Astrocyte (in vitro differentiated cells and primary cell): ENCODE data around the gene ROMO1. TPM values are rescaled to one million over a fixed set of nuclear protein-coding genes. Genes with fewer than 3 reads are reported as not detected.
"Not testable (repeated sequence)": the region's sequence is repeated elsewhere in the genome, so short reads cannot be mapped to it uniquely, and the experiment has no call there.

Experiments
- DNase-seq: peaks from one replicate; pipeline ENCODE4 v3.0.0-alpha.2; 2010; ENCODE audit warnings: low read depth
- FAIRE-seq: peaks from 2 replicates; lab custom pipeline; 2011; peaks lifted over from hg19 to GRCh38; lab: Jason Lieb, UNC
- H2AFZ ChIP-seq: 2 replicates; pipeline ENCODE4 v1.6.0; 2012; ENCODE audit warnings: low read depth, low read length, inconsistent platforms
- H3K27ac ChIP-seq: 2 replicates; pipeline ENCODE4 v1.5.1; 2011; ENCODE audit warnings: low read depth, low read length, inconsistent platforms
- H3K27me3 ChIP-seq: 2 replicates; pipeline ENCODE4 v1.6.0; 2011; ENCODE audit warnings: low read length, inconsistent platforms; ENCODE audit not compliant: insufficient read depth
- H3K36me3 ChIP-seq: 2 replicates; pipeline ENCODE4 v1.5.1; 2011; ENCODE audit warnings: low read length, inconsistent platforms; ENCODE audit not compliant: insufficient read depth
- H3K4me1 ChIP-seq: 2 replicates; pipeline ENCODE4 v1.5.1; 2011; ENCODE audit warnings: low read length, inconsistent platforms; ENCODE audit not compliant: insufficient read depth
- H3K4me2 ChIP-seq: 2 replicates; pipeline ENCODE4 v1.6.0; 2012; ENCODE audit warnings: low read length, inconsistent platforms
- H3K4me3 ChIP-seq: 2 replicates; pipeline ENCODE4 v1.5.1; 2011; ENCODE audit warnings: low read depth, mild to moderate bottlenecking, low read length, inconsistent platforms; ENCODE audit not compliant: insufficient read depth
- H3K79me2 ChIP-seq: 2 replicates; pipeline ENCODE4 v1.6.0; 2012; ENCODE audit warnings: mild to moderate bottlenecking, low read length, inconsistent platforms; ENCODE audit not compliant: insufficient read depth
- H3K9ac ChIP-seq: 2 replicates; pipeline ENCODE4 v1.6.0; 2012; ENCODE audit warnings: mild to moderate bottlenecking, low read length, inconsistent platforms
- H3K9me3 ChIP-seq: 2 replicates; pipeline ENCODE4 v1.5.1; 2012; ENCODE audit warnings: low read depth, mild to moderate bottlenecking, low read length, inconsistent platforms; ENCODE audit not compliant: insufficient read depth
- H4K20me1 ChIP-seq: 2 replicates; pipeline ENCODE4 v1.6.0; 2012; ENCODE audit warnings: low read length, inconsistent platforms; ENCODE audit not compliant: insufficient read depth
- H3K27ac Mint-ChIP-seq: one replicate; pipeline ENCODE4 v1.8.0; 2021; ENCODE audit warnings: mild to moderate bottlenecking, mixed read lengths; ENCODE audit not compliant: unreplicated experiment
- H3K27me3 Mint-ChIP-seq: one replicate; pipeline ENCODE4 v1.8.0; 2021; ENCODE audit warnings: low read depth, mixed read lengths; ENCODE audit not compliant: unreplicated experiment
- H3K36me3 Mint-ChIP-seq: one replicate; pipeline ENCODE4 v1.8.0; 2021; ENCODE audit warnings: low read depth, mixed read lengths; ENCODE audit not compliant: unreplicated experiment
- H3K4me1 Mint-ChIP-seq: one replicate; pipeline ENCODE4 v1.8.0; 2021; ENCODE audit warnings: low read depth, mixed read lengths; ENCODE audit not compliant: unreplicated experiment
- H3K4me3 Mint-ChIP-seq: one replicate; pipeline ENCODE4 v1.8.0; 2021; ENCODE audit warnings: mild to moderate bottlenecking, moderate library complexity, mixed read lengths; ENCODE audit not compliant: unreplicated experiment
- H3K9me3 Mint-ChIP-seq: one replicate; pipeline ENCODE4 v1.8.0; 2021; ENCODE audit warnings: mild to moderate bottlenecking, mixed read lengths; ENCODE audit not compliant: unreplicated experiment
- EZH2 ChIP-seq: IDR thresholded peaks from 2 replicates; pipeline ENCODE4 v1.6.1; 2012; ENCODE audit warnings: mild to moderate bottlenecking, low read length, inconsistent platforms; ENCODE audit not compliant: insufficient read depth
- total RNA-seq: library from RNA; stranded (reverse); gene quantifications from 2 replicates; pipeline ENCODE4 v1.2.1, GENCODE V29; 2021
- TF ChIP-seq, protein P1 (sequence below): IDR thresholded peaks from 2 replicates; pipeline ENCODE4 v1.5.1; 2011; ENCODE audit warnings: low read depth, mild to moderate bottlenecking, inconsistent platforms, low read length, moderate library complexity; ENCODE audit not compliant: insufficient read depth

ROMO1 gene
- total RNA-seq, 1 donor from 2014 or later: 201 TPM

DNA sequence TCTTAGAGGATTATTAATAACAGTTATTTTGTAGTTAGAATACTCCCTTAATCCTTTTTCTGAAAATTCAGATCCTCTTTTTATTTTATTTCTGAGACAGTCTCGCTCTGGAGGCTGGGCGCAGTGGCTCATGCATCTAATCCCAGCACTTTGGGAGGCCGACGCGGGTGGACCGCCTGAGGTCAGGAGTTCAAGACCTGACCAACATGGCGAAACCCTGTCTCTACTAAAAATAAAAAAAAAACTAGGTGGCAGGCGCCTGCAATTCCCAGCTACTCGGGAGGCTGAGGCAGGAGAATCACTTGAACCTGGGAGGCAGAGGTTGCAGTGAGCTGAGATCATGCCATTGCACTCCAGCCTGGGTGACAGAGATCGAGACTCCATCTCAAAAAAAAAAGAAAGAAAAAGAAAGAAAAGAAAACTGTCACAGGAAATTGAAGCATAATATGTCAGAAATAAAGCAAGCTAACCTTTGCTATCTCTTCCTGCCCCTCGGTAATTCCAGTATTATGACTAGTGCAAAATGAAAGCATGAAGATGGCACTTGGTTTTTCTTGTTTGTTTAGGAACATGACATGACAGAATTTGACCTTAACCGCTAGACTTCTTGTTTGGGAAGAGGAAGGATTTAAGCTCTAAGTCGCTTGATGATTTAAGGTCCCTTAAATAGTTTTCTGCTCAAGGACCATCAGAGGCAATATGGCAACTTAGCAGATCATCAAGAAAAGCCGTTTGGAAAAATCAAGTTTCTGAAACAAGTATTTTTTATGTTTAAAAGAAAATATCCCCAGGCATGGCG lies 44.7 kb downstream of the ROMO1 start:
- H3K36me3 ChIP-seq: peaks cover 17% of the 10 kb centered on the region
- H3K36me3 Mint-ChIP-seq: peaks cover 10% of the 10 kb centered on the region
- H3K4me2 ChIP-seq: peak overlapping the region; percentile 92
- H4K20me1 ChIP-seq: peaks cover 27% of the 10 kb centered on the region
- peak overlapping the region; percentile 99 for H3K27ac ChIP-seq
- H3K4me1 Mint-ChIP-seq: peaks cover 7% of the 10 kb centered on the region
- peak overlapping the region; percentile 78 for H3K27ac Mint-ChIP-seq
- FAIRE-seq: no peak
- H3K4me1 ChIP-seq: peaks cover 17% of the 10 kb centered on the region
- H3K9ac ChIP-seq: peak overlapping the region; percentile 100
- H3K9me3 ChIP-seq: no peaks in the 10 kb centered on the region
- DNase-seq: no peak
- H3K27me3 ChIP-seq: no peaks in the 10 kb centered on the region
- peaks cover 43% of the 10 kb centered on the region for H3K79me2 ChIP-seq
- H3K4me3 Mint-ChIP-seq: peak overlapping the region; percentile 99
- no peaks in the 10 kb centered on the region for H3K9me3 Mint-ChIP-seq
- TF ChIP-seq, protein P1, sequence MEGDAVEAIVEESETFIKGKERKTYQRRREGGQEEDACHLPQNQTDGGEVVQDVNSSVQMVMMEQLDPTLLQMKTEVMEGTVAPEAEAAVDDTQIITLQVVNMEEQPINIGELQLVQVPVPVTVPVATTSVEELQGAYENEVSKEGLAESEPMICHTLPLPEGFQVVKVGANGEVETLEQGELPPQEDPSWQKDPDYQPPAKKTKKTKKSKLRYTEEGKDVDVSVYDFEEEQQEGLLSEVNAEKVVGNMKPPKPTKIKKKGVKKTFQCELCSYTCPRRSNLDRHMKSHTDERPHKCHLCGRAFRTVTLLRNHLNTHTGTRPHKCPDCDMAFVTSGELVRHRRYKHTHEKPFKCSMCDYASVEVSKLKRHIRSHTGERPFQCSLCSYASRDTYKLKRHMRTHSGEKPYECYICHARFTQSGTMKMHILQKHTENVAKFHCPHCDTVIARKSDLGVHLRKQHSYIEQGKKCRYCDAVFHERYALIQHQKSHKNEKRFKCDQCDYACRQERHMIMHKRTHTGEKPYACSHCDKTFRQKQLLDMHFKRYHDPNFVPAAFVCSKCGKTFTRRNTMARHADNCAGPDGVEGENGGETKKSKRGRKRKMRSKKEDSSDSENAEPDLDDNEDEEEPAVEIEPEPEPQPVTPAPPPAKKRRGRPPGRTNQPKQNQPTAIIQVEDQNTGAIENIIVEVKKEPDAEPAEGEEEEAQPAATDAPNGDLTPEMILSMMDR: no peak
- TF ChIP-seq EZH2: no peak
- H3K4me3 ChIP-seq: no peak overlapping the region
- H2AFZ ChIP-seq: no peak overlapping the region
- H3K27me3 Mint-ChIP-seq: no peaks in the 10 kb centered on the region

DNA sequence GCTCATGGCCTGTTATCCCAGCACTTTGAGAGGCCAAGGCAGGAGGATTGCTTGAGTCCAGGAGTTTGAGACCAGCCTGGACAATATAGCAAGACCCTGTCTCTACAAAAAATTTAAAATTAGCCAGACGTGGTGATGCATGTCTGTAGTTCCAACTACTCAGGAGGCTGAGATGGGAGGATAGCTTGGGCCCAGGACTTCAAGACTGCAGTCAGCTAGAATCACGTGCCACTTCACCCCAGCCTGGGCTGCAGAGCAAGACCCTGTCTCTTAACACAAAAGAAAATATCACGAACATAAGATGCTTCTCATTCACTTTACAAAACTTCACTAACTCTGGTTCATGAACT lies 45.3 kb downstream of the ROMO1 start:
- Histone ChIP-seq H4K20me1 (peaks cover 21% of the 10 kb centered on the region), H3K4me1 (peaks cover 14% of the 10 kb centered on the region), H3K79me2 (peaks cover 37% of the 10 kb centered on the region), H3K36me3 (peaks cover 13% of the 10 kb centered on the region), H3K4me2 (peak overlapping the region; percentile 92)
- not testable (repeated sequence) for FAIRE-seq, H3K27me3 Mint-ChIP-seq, H3K36me3 Mint-ChIP-seq, H3K9ac ChIP-seq, H3K9me3 Mint-ChIP-seq, H3K9me3 ChIP-seq, DNase-seq, H3K27me3 ChIP-seq, H3K4me3 ChIP-seq, H3K27ac ChIP-seq, H3K27ac Mint-ChIP-seq, H3K4me3 Mint-ChIP-seq, H2AFZ ChIP-seq, H3K4me1 Mint-ChIP-seq

Other genes with a start within 250 kb of the ROMO1 start
- 81.2 and 107 TPM in 2 replicates for gene CEP250, start 243.8 kb upstream of the ROMO1 start, total RNA-seq
- gene C20orf173, start 169.8 kb upstream of the ROMO1 start, total RNA-seq: not detected in 2 replicates
- 198 and 205 TPM in 2 replicates for gene ERGIC3, start 157.3 kb upstream of the ROMO1 start, total RNA-seq
- 1.2 TPM in 2 replicates for gene SPAG4, start 83.6 kb upstream of the ROMO1 start, total RNA-seq
- gene CPNE1, start 34.5 kb upstream of the ROMO1 start, total RNA-seq: 194 and 200 TPM in 2 replicates
- 78.1 and 88.4 TPM in 2 replicates for gene RBM12, start 34.5 kb upstream of the ROMO1 start, total RNA-seq
- 30.3 and 33.0 TPM in 2 replicates for gene NFS1, start 53 bp upstream of the ROMO1 start, total RNA-seq
- 204 and 208 TPM in 2 replicates for gene RBM39, start 42.9 kb downstream of the ROMO1 start, total RNA-seq
- gene PHF20, start 72.6 kb downstream of the ROMO1 start, total RNA-seq: 32.6 and 40.1 TPM in 2 replicates